CD14-positive monocyte (primary cell): ENCODE data around the gene WNT7B. TPM values are rescaled to one million over a fixed set of nuclear protein-coding genes. Genes with fewer than 3 reads are reported as not detected.

Experiments
- DNase-seq, 3 donors: peaks; one replicate each; pipeline ENCODE4 v3.0.0-alpha.2; 2011 to 2022
- H2AFZ ChIP-seq: 2 replicates; pipeline ENCODE4 v1.6.0; 2012; ENCODE audit warnings: mild to moderate bottlenecking, low read depth, low read length, inconsistent platforms; ENCODE audit not compliant: insufficient read depth, poor library complexity, severe bottlenecking
- H3K27ac ChIP-seq, 2 donors: 1 replicate in 1 of 2; 2 replicates in 1 of 2; pipeline ENCODE4 v1.5.1; 2012 to 2013; ENCODE audit warnings: low read length in 2 of 2, control low read depth in 1 of 2, inconsistent platforms in 1 of 2, low read depth in 1 of 2, mild to moderate bottlenecking in 1 of 2
- H3K27me3 ChIP-seq, 2 donors: one replicate each; pipeline versions ENCODE4 v1.6.0 to v1.6.1; 2011 to 2013; ENCODE audit warnings: low read length in 2 of 2; ENCODE audit not compliant: control insufficient read depth in 2 of 2, insufficient read depth in 2 of 2
- H3K36me3 ChIP-seq, 2 donors: replicated peaks in 1 of 2; 1 replicate in 1 of 2; 2 replicates in 1 of 2; pipeline versions ENCODE4 v1.5.1 to v1.6.1; 2012 to 2013; ENCODE audit warnings: low read length in 2 of 2, control low read depth in 1 of 2, inconsistent platforms in 1 of 2, mild to moderate bottlenecking in 1 of 2; ENCODE audit not compliant: insufficient read depth in 2 of 2, control insufficient read depth in 1 of 2
- H3K4me1 ChIP-seq, 2 donors: 1 replicate in 1 of 2; 2 replicates in 1 of 2; pipeline versions ENCODE4 v1.5.1 to v1.6.1; 2012 to 2013; ENCODE audit warnings: low read length in 2 of 2, control low read depth in 1 of 2, inconsistent platforms in 1 of 2, mild to moderate bottlenecking in 1 of 2, moderate library complexity in 1 of 2; ENCODE audit not compliant: insufficient read depth in 2 of 2, control insufficient read depth in 1 of 2
- H3K4me2 ChIP-seq: replicated peaks from 2 replicates; pipeline ENCODE3; 2012; ENCODE audit warnings: low read length, moderate library complexity, mild to moderate bottlenecking; ENCODE audit not compliant: poor library complexity, severe bottlenecking; ENCODE audit errors: extremely low read depth
- H3K4me3 ChIP-seq, 3 experiments: fragments of 200-600 bp in 1 of 3; sonication (generic) in 1 of 3; replicated peaks in 1 of 3; 1 replicate in 2 of 3; 2 replicates in 1 of 3; pipeline ENCODE4 v1.5.1; 2011 to 2013; ENCODE audit warnings: low read length in 3 of 3, mild to moderate bottlenecking in 3 of 3, control low read depth in 2 of 3, low read depth in 2 of 3, inconsistent platforms in 1 of 3, moderate library complexity in 1 of 3
- H3K79me2 ChIP-seq: 2 replicates; pipeline ENCODE4 v1.6.0; 2012; ENCODE audit warnings: mild to moderate bottlenecking, control low read depth, inconsistent platforms, low read length, moderate library complexity; ENCODE audit not compliant: insufficient read depth
- H3K9ac ChIP-seq: 2 replicates; pipeline ENCODE4 v1.6.0; 2017; ENCODE audit warnings: low read length, mild to moderate bottlenecking; ENCODE audit not compliant: insufficient read depth, poor library complexity, severe bottlenecking
- H3K9me3 ChIP-seq, 2 donors: replicated peaks in 1 of 2; 1 replicate in 1 of 2; 2 replicates in 1 of 2; pipeline versions ENCODE4 v1.5.1 to v1.6.1; 2012 to 2013; ENCODE audit warnings: low read length in 2 of 2, control low read depth in 1 of 2; ENCODE audit not compliant: control insufficient read depth in 1 of 2, insufficient read depth in 1 of 2
- H4K20me1 ChIP-seq: 2 replicates; pipeline ENCODE4 v1.6.0; 2012; ENCODE audit warnings: mild to moderate bottlenecking, low read length, control low read depth, moderate library complexity; ENCODE audit not compliant: insufficient read depth
- H3K27ac Mint-ChIP-seq, 7 donors: one replicate each; pipeline ENCODE4 v1.8.0; 2020; ENCODE audit warnings: mild to moderate bottlenecking in 7 of 7, mixed read lengths in 7 of 7, moderate library complexity in 6 of 7, inconsistent platforms in 2 of 7
- H3K27me3 Mint-ChIP-seq, 3 donors: one replicate each; pipeline ENCODE4 v1.8.0; 2021 to 2022; ENCODE audit warnings: low read depth in 3 of 3, mild to moderate bottlenecking in 3 of 3, mixed read lengths in 3 of 3, moderate library complexity in 3 of 3, inconsistent platforms in 1 of 3
- H3K36me3 Mint-ChIP-seq, 2 donors: one replicate each; pipeline ENCODE4 v1.8.0; 2020; ENCODE audit warnings: mixed read lengths in 2 of 2, inconsistent platforms in 1 of 2, mild to moderate bottlenecking in 1 of 2
- H3K4me1 Mint-ChIP-seq: one replicate; pipeline ENCODE4 v1.8.0; 2020; ENCODE audit warnings: mild to moderate bottlenecking, mixed read lengths
- H3K4me3 Mint-ChIP-seq, 2 donors: one replicate each; pipeline ENCODE4 v1.8.0; 2020; ENCODE audit warnings: mild to moderate bottlenecking in 2 of 2, mixed read lengths in 2 of 2, moderate library complexity in 1 of 2
- H3K9me3 Mint-ChIP-seq, 7 donors: one replicate each; pipeline ENCODE4 v1.8.0; 2020 to 2022; ENCODE audit warnings: mixed read lengths in 7 of 7, mild to moderate bottlenecking in 6 of 7, moderate library complexity in 6 of 7, inconsistent platforms in 2 of 7
- WGBS: methylation state at CpG from one replicate; pipeline ENCODE4 v1.1.5; 2013; ENCODE audit warnings: missing lambda C conversion rate; ENCODE audit not compliant: insufficient coverage; 5-methylcytosine and 5-hydroxymethylcytosine counted together
- intact Hi-C, 2 donors: fragments of 100-400 bp; cut with micrococcal nuclease; formaldehyde crosslinking; loops; one replicate each; pipeline versions ENCODE4 v1.15.0 to v1.15.1; 2023
- polyA plus RNA-seq, 3 donors: library from polyadenylated mRNA; depleted of rRNA in 1 of 3; unstranded in 2 of 3; stranded (reverse) in 1 of 3; fragments of 300-500 nt in 2 of 3; fragments of >200 nt in 1 of 3; fragmentation: Illumina TruSeq in 2 of 3; gene quantifications; 1 replicate in 2 of 3; 2 replicates in 1 of 3; pipeline ENCODE4 v1.2.3, GENCODE V29; 2012 to 2021
- TF ChIP-seq, protein P1 (sequence below): fragments of 200-600 bp; IDR thresholded peaks from one replicate; pipeline ENCODE4 v1.8.0; 2022; ENCODE audit warnings: antibody characterized with exemption, mild to moderate bottlenecking

WNT7B gene
- polyA plus RNA-seq, 3 donors = not detected

DNA sequence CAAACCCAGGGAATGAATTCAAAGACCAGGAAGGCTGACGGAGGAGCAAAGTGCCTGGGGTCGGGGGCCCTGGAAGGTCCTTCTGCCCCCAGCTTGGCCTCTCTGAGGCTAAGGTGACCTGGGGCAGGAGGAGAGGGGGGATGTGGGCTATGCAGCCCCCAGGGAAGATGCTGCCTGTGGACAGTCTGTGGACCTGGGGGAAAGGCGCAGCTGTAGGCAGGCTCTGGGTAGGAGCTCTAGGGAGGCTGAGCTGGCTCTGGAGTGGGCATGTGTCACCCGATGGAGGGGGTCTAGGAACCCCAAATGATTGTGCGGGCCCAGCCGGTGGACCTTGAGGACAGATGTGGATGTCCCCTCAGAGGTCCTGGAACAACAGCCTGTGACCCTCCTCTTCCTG, 42.8 kb downstream of the WNT7B start:
- Histone ChIP-seq H3K27ac (no peak overlapping the region), H4K20me1 (no peaks in the 10 kb centered on the region), H3K9ac (no peak overlapping the region), H2AFZ (no peak overlapping the region), H3K27me3 (peaks cover 0 to 17% of the 10 kb centered on the region in 2 donors), H3K36me3 (no peaks in the 10 kb centered on the region), H3K4me3 (no peak overlapping the region), H3K4me1 (no peaks in the 10 kb centered on the region), H3K4me2 (no peak overlapping the region), H3K9me3 (no peaks in the 10 kb centered on the region), H3K79me2 (no peaks in the 10 kb centered on the region)
- DNase-seq = no peak
- 86% methylated on average over 5 of the region's 6 CpGs for WGBS
- H3K36me3 Mint-ChIP-seq = no peaks in the 10 kb centered on the region
- TF ChIP-seq, protein P1, sequence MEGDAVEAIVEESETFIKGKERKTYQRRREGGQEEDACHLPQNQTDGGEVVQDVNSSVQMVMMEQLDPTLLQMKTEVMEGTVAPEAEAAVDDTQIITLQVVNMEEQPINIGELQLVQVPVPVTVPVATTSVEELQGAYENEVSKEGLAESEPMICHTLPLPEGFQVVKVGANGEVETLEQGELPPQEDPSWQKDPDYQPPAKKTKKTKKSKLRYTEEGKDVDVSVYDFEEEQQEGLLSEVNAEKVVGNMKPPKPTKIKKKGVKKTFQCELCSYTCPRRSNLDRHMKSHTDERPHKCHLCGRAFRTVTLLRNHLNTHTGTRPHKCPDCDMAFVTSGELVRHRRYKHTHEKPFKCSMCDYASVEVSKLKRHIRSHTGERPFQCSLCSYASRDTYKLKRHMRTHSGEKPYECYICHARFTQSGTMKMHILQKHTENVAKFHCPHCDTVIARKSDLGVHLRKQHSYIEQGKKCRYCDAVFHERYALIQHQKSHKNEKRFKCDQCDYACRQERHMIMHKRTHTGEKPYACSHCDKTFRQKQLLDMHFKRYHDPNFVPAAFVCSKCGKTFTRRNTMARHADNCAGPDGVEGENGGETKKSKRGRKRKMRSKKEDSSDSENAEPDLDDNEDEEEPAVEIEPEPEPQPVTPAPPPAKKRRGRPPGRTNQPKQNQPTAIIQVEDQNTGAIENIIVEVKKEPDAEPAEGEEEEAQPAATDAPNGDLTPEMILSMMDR = no peak
- H3K4me3 Mint-ChIP-seq = peak overlapping the region in 1 of 2 donors; percentile 42
- intact Hi-C loops = no loop called here
- H3K27ac Mint-ChIP-seq = peak overlapping the region in 1 of 7 donors; percentile 62
- peaks cover 0 to 8% (median 4%) of the 10 kb centered on the region in 7 donors for H3K9me3 Mint-ChIP-seq
- H3K27me3 Mint-ChIP-seq = peaks cover 5 to 49% (median 19%) of the 10 kb centered on the region in 3 donors
- no peaks in the 10 kb centered on the region for H3K4me1 Mint-ChIP-seq

GRCh38 chr22:45933506-45934167, 43.3 kb downstream of the WNT7B start:
- H3K4me1 ChIP-seq = no peaks in the 10 kb centered on the region
- peaks cover 0 to 17% of the 10 kb centered on the region in 2 donors for H3K27me3 ChIP-seq
- no peak for DNase-seq
- no peak overlapping the region for H3K9ac ChIP-seq
- intact Hi-C loops = no loop called here
- no peaks in the 10 kb centered on the region for H3K9me3 ChIP-seq
- TF ChIP-seq, protein P1 = no peak
- H2AFZ ChIP-seq = no peak overlapping the region
- H3K79me2 ChIP-seq = no peaks in the 10 kb centered on the region
- no peaks in the 10 kb centered on the region for H3K4me1 Mint-ChIP-seq
- H3K27me3 Mint-ChIP-seq = peaks cover 3 to 49% (median 19%) of the 10 kb centered on the region in 3 donors
- H3K4me3 ChIP-seq = no peak overlapping the region
- no peaks in the 10 kb centered on the region for H4K20me1 ChIP-seq
- peaks cover 0 to 6% (median 3%) of the 10 kb centered on the region in 7 donors for H3K9me3 Mint-ChIP-seq
- peak overlapping the region in 1 of 2 donors; percentile 60 for H3K4me3 Mint-ChIP-seq
- no peak overlapping the region for H3K4me2 ChIP-seq
- peak overlapping the region in 1 of 7 donors; percentile 62 for H3K27ac Mint-ChIP-seq
- no peaks in the 10 kb centered on the region for H3K36me3 Mint-ChIP-seq
- no peak overlapping the region for H3K27ac ChIP-seq
- H3K36me3 ChIP-seq = no peaks in the 10 kb centered on the region
- WGBS = 87% methylated on average over 18 of the region's 18 CpGs
